ENCODE results near the gene LBP.

- TF ChIP-seq POLR2A (IDR thresholded peaks at IDR 0.05), result no peak
- no peak for TF ChIP-seq CTCF (IDR thresholded peaks at IDR 0.05)
Measured at GRCh38 chr20:38387953-38388352, 41.7 kb downstream of the LBP start.

Data from sigmoid colon (tissue), 3 donors.